ENCODE measurements around the gene NABP2. TPM values are rescaled to one million over a fixed set of nuclear protein-coding genes. Genes with fewer than 3 reads are reported as not detected.

NABP2 gene
- total and polyA plus RNA-seq, 2 donors (not counting 1 experiment from before 2014, with no cell fraction given): 14.9 to 16.1 TPM

DNA sequence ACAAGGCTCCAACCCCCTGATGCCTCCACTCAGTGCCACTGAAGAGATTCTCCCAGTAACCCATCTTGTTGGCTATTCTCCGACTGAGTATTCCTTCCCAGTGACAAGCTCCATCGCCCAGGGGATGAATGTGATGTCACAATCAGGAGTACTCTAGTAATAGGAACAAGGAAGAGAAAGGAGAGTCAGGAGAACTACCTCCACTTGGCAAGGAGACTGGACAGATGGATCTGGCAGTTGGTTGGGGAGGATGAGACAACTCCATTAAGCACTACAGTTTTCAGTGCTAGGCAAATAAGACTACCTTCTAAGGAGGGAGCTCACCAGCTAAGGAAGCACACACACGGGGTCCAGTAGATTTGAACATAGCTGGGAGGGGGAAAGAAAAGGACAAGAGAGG, 7.7 kb upstream of the NABP2 start:
- Histone ChIP-seq H3K4me1 (ENCODE audit: control insufficient read depth in 2 of 2, insufficient read depth in 2 of 2, low read length in 2 of 2) (peaks cover 7 to 19% of the 10 kb centered on the region in 2 donors), H3K79me2 (ENCODE audit: control insufficient read depth, insufficient read depth, low read length) (peaks cover 85% of the 10 kb centered on the region), H3K27ac (ENCODE audit: low read length in 2 of 2) (no peak overlapping the region), H3K9ac (ENCODE audit: low read length) (no peak overlapping the region), H3K9me3 (ENCODE audit: control extremely low read depth in 1 of 3, control insufficient read depth in 2 of 3, insufficient read depth in 1 of 3, low read length in 2 of 3) (no peaks in the 10 kb centered on the region), H3K27me3 (replicated peaks in 1 of 4; ENCODE audit: control extremely low read depth in 1 of 4, control insufficient read depth in 3 of 4, insufficient read depth in 4 of 4, low read length in 3 of 4) (no peaks in the 10 kb centered on the region), H3K4me3 (ENCODE audit: control extremely low read depth in 1 of 5, extremely low read depth in 1 of 5, insufficient read depth in 1 of 5, low read depth in 2 of 5, low read length in 4 of 5) (no peak overlapping the region), H2AFZ (ENCODE audit: insufficient read depth, low read depth, low read length, poor library complexity, severe bottlenecking) (no peak overlapping the region), H4K20me1 (ENCODE audit: control insufficient read depth, insufficient read depth, low read length, poor library complexity, severe bottlenecking) (peaks cover 44% of the 10 kb centered on the region), H3K4me2 (replicated peaks; ENCODE audit: low read depth, low read length, poor library complexity, severe bottlenecking) (no peak overlapping the region), H3K36me3 (replicated peaks in 1 of 2; ENCODE audit: control extremely low read depth in 1 of 2, control insufficient read depth in 1 of 2, extremely low read depth in 1 of 2, insufficient read depth in 2 of 2, low read length in 1 of 2) (peaks cover 4 to 44% of the 10 kb centered on the region in 2 experiments)
- peak overlapping the region; percentile 34 for H3K4me3 Mint-ChIP-seq
- intact Hi-C loops (cut with micrococcal nuclease): no loop called here
- TF ChIP-seq EZH2 (IDR thresholded peaks at IDR 0.05; ENCODE audit: borderline replicate concordance, insufficient read depth, low read depth, low read length, poor library complexity, severe bottlenecking): no peak
- TF ChIP-seq, protein P1, sequence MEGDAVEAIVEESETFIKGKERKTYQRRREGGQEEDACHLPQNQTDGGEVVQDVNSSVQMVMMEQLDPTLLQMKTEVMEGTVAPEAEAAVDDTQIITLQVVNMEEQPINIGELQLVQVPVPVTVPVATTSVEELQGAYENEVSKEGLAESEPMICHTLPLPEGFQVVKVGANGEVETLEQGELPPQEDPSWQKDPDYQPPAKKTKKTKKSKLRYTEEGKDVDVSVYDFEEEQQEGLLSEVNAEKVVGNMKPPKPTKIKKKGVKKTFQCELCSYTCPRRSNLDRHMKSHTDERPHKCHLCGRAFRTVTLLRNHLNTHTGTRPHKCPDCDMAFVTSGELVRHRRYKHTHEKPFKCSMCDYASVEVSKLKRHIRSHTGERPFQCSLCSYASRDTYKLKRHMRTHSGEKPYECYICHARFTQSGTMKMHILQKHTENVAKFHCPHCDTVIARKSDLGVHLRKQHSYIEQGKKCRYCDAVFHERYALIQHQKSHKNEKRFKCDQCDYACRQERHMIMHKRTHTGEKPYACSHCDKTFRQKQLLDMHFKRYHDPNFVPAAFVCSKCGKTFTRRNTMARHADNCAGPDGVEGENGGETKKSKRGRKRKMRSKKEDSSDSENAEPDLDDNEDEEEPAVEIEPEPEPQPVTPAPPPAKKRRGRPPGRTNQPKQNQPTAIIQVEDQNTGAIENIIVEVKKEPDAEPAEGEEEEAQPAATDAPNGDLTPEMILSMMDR (IDR thresholded peaks at IDR 0.05): no peak
- H3K27me3 Mint-ChIP-seq: no peaks in the 10 kb centered on the region
- H3K27ac Mint-ChIP-seq: no peak overlapping the region
- peaks cover 27% of the 10 kb centered on the region for H3K4me1 Mint-ChIP-seq
- DNase-seq (no peak), ATAC-seq (ENCODE audit: low read depth) (no peak)
- POLR2A ChIA-PET: interaction anchor here (0.7 kb wide), 1 partner anchor 861 kb away, joined by 3 read pairs; no protein-coding TSS in a partner anchor
- no CpG with 5 or more reads among the region's 3 CpGs for WGBS (ENCODE audit: insufficient coverage)
- H3K9me3 Mint-ChIP-seq (ENCODE audit: insufficient read depth): no peaks in the 10 kb centered on the region
- CTCF ChIA-PET: interaction anchor here (1.0 to 1.2 kb wide), 3 partner anchors 8 to 100 kb away, joined by 3 to 4 read pairs (median 3); partner anchors contain the start of gene RPL41

DNA sequence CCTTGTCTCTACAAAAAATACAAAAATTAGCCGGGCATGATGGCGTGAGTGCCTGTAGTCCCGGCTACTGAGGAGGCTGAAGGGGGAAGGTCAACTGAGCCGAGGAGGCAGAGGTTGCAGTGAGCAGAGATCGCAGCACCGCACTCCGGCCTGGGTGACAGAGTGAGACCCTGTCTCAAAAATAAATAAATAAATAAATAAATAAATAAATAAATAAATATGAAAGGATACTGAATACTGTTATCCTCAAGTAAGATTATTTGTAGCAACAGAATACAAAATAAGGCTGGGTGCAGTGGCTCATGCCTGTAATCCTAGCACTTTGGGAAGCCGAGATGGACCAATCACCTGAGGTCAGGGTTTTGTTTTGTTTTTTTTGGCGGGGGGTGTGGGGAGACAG, 4.3 kb upstream of the NABP2 start:
- DNase-seq (no peak), ATAC-seq (ENCODE audit: low read depth) (no peak)
- CTCF ChIA-PET: interaction anchor here (0.7 to 4.6 kb wide), 5 partner anchors 13 to 38 kb away, joined by 3 to 126 read pairs (median 19); partner anchors contain the start of genes ANKRD52 and SMARCC2
- Histone ChIP-seq H3K4me1 (ENCODE audit: control insufficient read depth in 2 of 2, insufficient read depth in 2 of 2, low read length in 2 of 2) (peaks cover 26 to 46% of the 10 kb centered on the region in 2 donors), H3K9me3 (ENCODE audit: control extremely low read depth in 1 of 3, control insufficient read depth in 2 of 3, insufficient read depth in 1 of 3, low read length in 2 of 3) (no peaks in the 10 kb centered on the region), H4K20me1 (ENCODE audit: control insufficient read depth, insufficient read depth, low read length, poor library complexity, severe bottlenecking) (peaks cover 40% of the 10 kb centered on the region), H3K27ac (ENCODE audit: low read length in 2 of 2) (peak overlapping the region; percentile 49 to 99), H2AFZ (ENCODE audit: insufficient read depth, low read depth, low read length, poor library complexity, severe bottlenecking) (no peak overlapping the region), H3K4me2 (replicated peaks; ENCODE audit: low read depth, low read length, poor library complexity, severe bottlenecking) (peak overlapping the region; percentile 98), H3K36me3 (replicated peaks in 1 of 2; ENCODE audit: control extremely low read depth in 1 of 2, control insufficient read depth in 1 of 2, extremely low read depth in 1 of 2, insufficient read depth in 2 of 2, low read length in 1 of 2) (peaks cover 1 to 13% of the 10 kb centered on the region in 2 experiments), H3K27me3 (replicated peaks in 1 of 4; ENCODE audit: control extremely low read depth in 1 of 4, control insufficient read depth in 3 of 4, insufficient read depth in 4 of 4, low read length in 3 of 4) (no peaks in the 10 kb centered on the region), H3K9ac (ENCODE audit: low read length) (no peak overlapping the region), H3K79me2 (ENCODE audit: control insufficient read depth, insufficient read depth, low read length) (peaks cover 76% of the 10 kb centered on the region), H3K4me3 (ENCODE audit: control extremely low read depth in 1 of 5, extremely low read depth in 1 of 5, insufficient read depth in 1 of 5, low read depth in 2 of 5, low read length in 4 of 5) (no peak overlapping the region)
- Mint-ChIP-seq H3K9me3 (ENCODE audit: insufficient read depth) (no peaks in the 10 kb centered on the region), H3K4me1 (peaks cover 50% of the 10 kb centered on the region), H3K27me3 (no peaks in the 10 kb centered on the region), H3K27ac (peak overlapping the region; percentile 56), H3K4me3 (peak overlapping the region; percentile 49)
- intact Hi-C loops (cut with micrococcal nuclease): loop anchor here (2.0 kb wide), 2 partner anchors 61 to 93 kb away; partner anchors contain the start of gene MYL6
- POLR2A ChIA-PET: interaction anchor here (0.6 to 4.1 kb wide), 3 partner anchors 12 to 102 kb away, joined by 4 to 65 read pairs (median 24); partner anchors contain the start of gene ZC3H10
- WGBS (ENCODE audit: insufficient coverage): no CpG with 5 or more reads among the region's 9 CpGs
- TF ChIP-seq EZH2 (IDR thresholded peaks at IDR 0.05; ENCODE audit: borderline replicate concordance, insufficient read depth, low read depth, low read length, poor library complexity, severe bottlenecking): no peak
- TF ChIP-seq, protein P1 (IDR thresholded peaks at IDR 0.05): no peak

All from B cell (primary cell).